ENCODE measurements around the gene DPPA5.
"Not testable (repeated sequence)": the region's sequence is repeated elsewhere in the genome, so short reads cannot be mapped to it uniquely, and the experiment has no call there.

Gene DPPA5

GRCh38 chr6:73343164-73343563, 10.9 kb downstream of the DPPA5 start:
- Histone ChIP-seq H3K9ac (ENCODE audit: low read depth, low read length) (no peak overlapping the region), H3K36me3 (ENCODE audit: insufficient read depth, low read length) (no peaks in the 10 kb centered on the region), H3K9me3 (ENCODE audit: control insufficient read depth, insufficient read depth, low read length) (no peaks in the 10 kb centered on the region), H3K4me1 (ENCODE audit: insufficient read depth, low read length) (peaks cover 13% of the 10 kb centered on the region)

GRCh38 chr6:73342174-73342573, 11.9 kb downstream of the DPPA5 start:
- H3K4me1 ChIP-seq (ENCODE audit: insufficient read depth, low read length): peaks cover 13% of the 10 kb centered on the region
- H3K36me3 ChIP-seq (ENCODE audit: insufficient read depth, low read length): no peaks in the 10 kb centered on the region
- no peaks in the 10 kb centered on the region for H3K9me3 ChIP-seq (ENCODE audit: control insufficient read depth, insufficient read depth, low read length)
- no peak overlapping the region for H3K9ac ChIP-seq (ENCODE audit: low read depth, low read length)

- Histone ChIP-seq H3K36me3 (ENCODE audit: insufficient read depth, low read length) (no peaks in the 10 kb centered on the region), H3K4me1 (ENCODE audit: insufficient read depth, low read length) (peaks cover 13% of the 10 kb centered on the region), H3K9me3 (ENCODE audit: control insufficient read depth, insufficient read depth, low read length) (no peaks in the 10 kb centered on the region), H3K9ac (ENCODE audit: low read depth, low read length) (no peak overlapping the region)
These were observed 12.7 kb downstream of the DPPA5 start for GRCh38 chr6:73341335-73341734.

DNA sequence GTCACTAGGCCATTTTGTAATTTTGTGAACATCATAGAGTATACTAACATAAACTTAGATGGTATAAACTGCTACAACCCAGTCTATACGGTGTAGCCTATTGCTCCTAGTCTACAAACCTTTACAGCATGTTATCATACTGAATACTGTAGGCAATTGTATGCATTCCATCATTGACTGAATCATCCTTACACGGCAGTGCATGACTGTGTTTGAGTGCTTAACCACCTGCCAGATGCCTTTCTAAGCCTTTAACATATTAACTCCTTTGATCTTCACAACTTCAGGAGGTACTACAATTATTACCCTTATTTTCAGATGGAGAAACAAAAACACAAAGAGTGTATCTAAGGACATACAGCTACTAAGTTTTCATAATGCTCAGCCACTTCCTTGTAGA, 14.0 kb downstream of the DPPA5 start:
- Histone ChIP-seq H3K4me1 (ENCODE audit: insufficient read depth, low read length) (peaks cover 13% of the 10 kb centered on the region), H3K9ac (ENCODE audit: low read depth, low read length) (no peak overlapping the region), H3K36me3 (ENCODE audit: insufficient read depth, low read length) (no peaks in the 10 kb centered on the region), H3K9me3 (ENCODE audit: control insufficient read depth, insufficient read depth, low read length) (no peaks in the 10 kb centered on the region)

DNA sequence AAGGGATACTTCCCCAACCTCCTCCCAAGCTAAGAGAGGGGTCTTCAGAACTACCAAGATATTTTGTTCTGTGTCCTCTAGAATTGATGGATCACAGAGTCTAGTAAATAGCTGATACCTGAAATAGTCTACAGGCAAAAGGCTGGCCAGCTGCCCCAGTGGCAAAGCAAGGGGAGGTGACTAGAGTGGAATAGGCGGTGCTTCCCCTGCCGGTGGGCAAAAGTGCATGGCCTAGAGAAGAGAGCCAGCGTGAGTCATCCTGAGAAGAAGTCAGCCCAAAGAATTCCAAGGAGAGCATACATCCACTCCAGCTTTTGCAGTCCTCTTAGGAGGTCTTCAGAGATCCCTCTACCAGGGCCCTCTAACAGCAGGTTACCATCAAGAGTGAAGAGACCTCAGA, 14.7 kb downstream of the DPPA5 start:
- Histone ChIP-seq H3K9ac (ENCODE audit: low read depth, low read length) (no peak overlapping the region), H3K4me1 (ENCODE audit: insufficient read depth, low read length) (peaks cover 13% of the 10 kb centered on the region), H3K36me3 (ENCODE audit: insufficient read depth, low read length) (no peaks in the 10 kb centered on the region), H3K9me3 (ENCODE audit: control insufficient read depth, insufficient read depth, low read length) (no peaks in the 10 kb centered on the region)

GRCh38 chr6:73329201-73329600, 24.9 kb downstream of the DPPA5 start:
- Histone ChIP-seq H3K4me1 (ENCODE audit: insufficient read depth, low read length) (no peaks in the 10 kb centered on the region), H3K9me3 (ENCODE audit: control insufficient read depth, insufficient read depth, low read length) (no peaks in the 10 kb centered on the region), H3K36me3 (ENCODE audit: insufficient read depth, low read length) (no peaks in the 10 kb centered on the region), H3K9ac (ENCODE audit: low read depth, low read length) (no peak overlapping the region)

GRCh38 chr6:73328790-73329189, 25.3 kb downstream of the DPPA5 start:
- no peaks in the 10 kb centered on the region for H3K4me1 ChIP-seq (ENCODE audit: insufficient read depth, low read length)
- no peaks in the 10 kb centered on the region for H3K36me3 ChIP-seq (ENCODE audit: insufficient read depth, low read length)
- no peak overlapping the region for H3K9ac ChIP-seq (ENCODE audit: low read depth, low read length)
- H3K9me3 ChIP-seq (ENCODE audit: control insufficient read depth, insufficient read depth, low read length): no peaks in the 10 kb centered on the region

DNA sequence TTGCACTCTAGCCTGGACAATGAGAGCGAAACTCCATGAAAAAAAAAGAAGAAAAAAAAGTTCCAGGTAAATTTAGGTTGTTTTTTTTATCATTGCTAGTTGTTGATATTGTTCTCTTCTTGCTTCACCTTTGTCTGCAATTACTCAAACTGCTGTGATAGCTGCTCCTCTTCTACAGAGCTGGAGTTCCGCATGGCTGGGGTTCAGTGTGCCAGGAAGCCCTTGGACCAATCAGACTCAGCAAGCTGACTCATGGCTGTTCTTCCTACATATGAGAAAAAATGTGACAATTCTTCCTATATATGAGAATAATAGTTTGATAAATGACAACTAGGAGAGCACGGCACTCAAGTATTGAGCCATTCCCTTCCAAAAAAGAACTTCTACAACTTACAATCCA, 28.4 kb downstream of the DPPA5 start:
- Histone ChIP-seq H3K9ac (ENCODE audit: low read depth, low read length) (no peak overlapping the region), H3K36me3 (ENCODE audit: insufficient read depth, low read length) (no peaks in the 10 kb centered on the region), H3K4me1 (ENCODE audit: insufficient read depth, low read length) (no peaks in the 10 kb centered on the region), H3K9me3 (ENCODE audit: control insufficient read depth, insufficient read depth, low read length) (no peaks in the 10 kb centered on the region)

GRCh38 chr6:73323323-73323722, 30.8 kb downstream of the DPPA5 start:
- Histone ChIP-seq H3K9ac (ENCODE audit: low read depth, low read length) (no peak overlapping the region), H3K9me3 (ENCODE audit: control insufficient read depth, insufficient read depth, low read length) (no peaks in the 10 kb centered on the region)

GRCh38 chr6:73314577-73315492, 39.2 kb downstream of the DPPA5 start:
- H3K4me1 ChIP-seq (ENCODE audit: insufficient read depth, low read length): no peaks in the 10 kb centered on the region
- H3K36me3 ChIP-seq (ENCODE audit: insufficient read depth, low read length): no peaks in the 10 kb centered on the region
- no peaks in the 10 kb centered on the region; the same call in 1 of the 2 replicates for H3K9me3 ChIP-seq (ENCODE audit: control insufficient read depth, insufficient read depth, low read length)

More at GRCh38 chr6:73323323-73323722, 30.8 kb downstream of the DPPA5 start:
- no peaks in the 10 kb centered on the region for H3K4me1 ChIP-seq (ENCODE audit: insufficient read depth, low read length)
- H3K36me3 ChIP-seq (ENCODE audit: insufficient read depth, low read length): no peaks in the 10 kb centered on the region

DNA sequence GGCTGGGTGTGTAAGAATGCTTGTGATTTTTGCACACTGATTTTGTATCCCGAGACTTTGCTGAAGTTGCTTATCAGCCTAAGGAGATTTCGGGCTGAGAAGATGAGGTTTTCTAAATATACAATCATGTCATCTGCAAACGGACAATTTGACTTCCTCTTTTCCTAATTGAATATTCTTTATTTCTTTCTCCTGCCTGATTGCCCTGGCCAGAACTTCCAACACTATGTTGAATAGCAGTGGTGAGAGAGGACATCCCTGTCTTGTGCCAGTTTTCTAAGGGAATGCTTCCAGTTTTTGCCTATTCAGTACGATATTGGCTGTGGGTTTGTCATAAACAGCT, 43.6 kb downstream of the DPPA5 start:
- H3K36me3 ChIP-seq (ENCODE audit: insufficient read depth, low read length); H3K4me1 ChIP-seq (ENCODE audit: insufficient read depth, low read length); H3K9me3 ChIP-seq (ENCODE audit: control insufficient read depth, insufficient read depth, low read length): not testable (repeated sequence)
- H3K9ac ChIP-seq (ENCODE audit: low read depth, low read length): peak overlapping the region; percentile 91

More at GRCh38 chr6:73314577-73315492, 39.2 kb downstream of the DPPA5 start:
- H3K9ac ChIP-seq (ENCODE audit: low read depth, low read length): no peak overlapping the region

- H3K4me1 ChIP-seq (ENCODE audit: insufficient read depth, low read length): no peaks in the 10 kb centered on the region
- H3K36me3 ChIP-seq (ENCODE audit: insufficient read depth, low read length): no peaks in the 10 kb centered on the region
- no peaks in the 10 kb centered on the region for H3K9me3 ChIP-seq (ENCODE audit: control insufficient read depth, insufficient read depth, low read length)
- H3K9ac ChIP-seq (ENCODE audit: low read depth, low read length): peak overlapping the region; percentile 91
These were observed 44.1 kb downstream of the DPPA5 start for GRCh38 chr6:73309785-73310502.

- no peaks in the 10 kb centered on the region for H3K4me1 ChIP-seq (ENCODE audit: insufficient read depth, low read length)
- H3K9ac ChIP-seq (ENCODE audit: low read depth, low read length): peak overlapping the region; percentile 91
- no peaks in the 10 kb centered on the region for H3K36me3 ChIP-seq (ENCODE audit: insufficient read depth, low read length)
- H3K9me3 ChIP-seq (ENCODE audit: control insufficient read depth, insufficient read depth, low read length): no peaks in the 10 kb centered on the region
These were observed 44.6 kb downstream of the DPPA5 start for GRCh38 chr6:73309535-73309784.

DNA sequence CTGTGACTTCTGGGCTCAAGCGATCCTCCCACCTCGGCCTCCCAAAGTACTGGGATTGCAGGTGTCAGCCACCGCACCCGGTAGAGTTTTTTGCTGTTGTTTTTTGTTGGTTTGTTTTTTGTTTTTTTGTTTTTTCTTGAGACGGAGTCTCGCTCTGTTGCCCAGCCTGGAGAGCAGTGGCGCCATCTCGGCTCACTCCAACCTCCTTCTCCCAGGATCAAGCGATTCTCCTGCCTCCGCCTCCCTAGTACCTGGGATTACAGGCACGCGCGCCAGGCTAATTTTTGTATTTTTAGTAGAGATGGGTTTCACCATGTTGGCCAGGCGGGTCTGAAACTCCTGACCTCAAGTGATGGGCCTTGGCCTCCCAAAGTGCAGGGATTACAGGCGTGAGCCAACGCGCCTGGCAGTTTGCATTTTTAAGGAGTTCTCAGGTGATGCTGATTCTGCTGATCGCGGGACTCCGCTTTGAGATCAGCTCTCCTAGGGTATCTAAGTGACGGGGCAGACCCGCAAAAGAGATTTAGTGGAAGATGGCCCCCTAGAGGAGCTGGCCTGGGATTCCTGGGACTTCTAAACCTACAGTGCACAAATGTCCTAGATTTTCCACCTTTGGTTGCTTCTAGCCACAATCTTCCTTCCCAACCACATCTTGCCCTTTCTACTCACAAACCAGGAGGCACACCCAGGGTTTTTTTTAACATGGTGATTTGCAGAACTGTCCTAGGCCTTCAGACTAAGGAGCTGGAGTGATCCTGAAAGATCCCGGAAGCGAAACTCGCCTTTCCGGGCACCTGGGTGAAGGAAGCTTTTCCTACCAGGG, 45.2 kb downstream of the DPPA5 start:
- peak overlapping the region; percentile 91 for H3K9ac ChIP-seq (ENCODE audit: low read depth, low read length)
- no peaks in the 10 kb centered on the region for H3K4me1 ChIP-seq (ENCODE audit: insufficient read depth, low read length)
- H3K36me3 ChIP-seq (ENCODE audit: insufficient read depth, low read length): no peaks in the 10 kb centered on the region
- H3K9me3 ChIP-seq (ENCODE audit: control insufficient read depth, insufficient read depth, low read length): no peaks in the 10 kb centered on the region
